Measurements from ENCODE around the gene UBE2E2. TPM values are rescaled to one million over a fixed set of nuclear protein-coding genes. Genes with fewer than 3 reads are reported as not detected.

The UBE2E2 gene
- total RNA-seq, 1 donor from 2014 or later: 85.2 TPM

DNA sequence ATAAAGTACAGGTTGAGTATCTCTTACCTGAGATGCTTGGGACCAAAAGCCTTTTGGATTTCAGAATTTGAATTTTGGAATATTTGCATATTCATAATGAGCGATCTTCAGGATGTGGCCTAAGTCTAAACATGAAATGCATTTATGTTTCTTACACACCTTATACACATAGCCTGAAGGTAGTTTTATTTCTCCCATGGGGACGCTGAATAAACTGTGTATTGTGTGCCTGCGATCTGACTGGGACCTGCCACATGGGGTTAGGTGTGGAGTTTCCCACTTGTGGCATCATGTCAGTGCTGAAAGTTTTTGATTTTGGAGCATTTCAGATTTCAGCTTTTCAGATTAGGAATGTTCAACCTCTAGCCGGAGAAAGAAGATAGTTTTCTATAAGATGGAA is 35.5 kb downstream of the UBE2E2 start:
- Mint-ChIP-seq H3K27me3 (ENCODE audit: low read depth) (no peaks in the 10 kb centered on the region), H3K4me1 (ENCODE audit: low read depth) (peaks cover 20% of the 10 kb centered on the region), H3K9me3 (ENCODE audit: low read depth) (no peaks in the 10 kb centered on the region), H3K36me3 (ENCODE audit: low read depth) (no peaks in the 10 kb centered on the region), H3K4me3 (ENCODE audit: unreplicated experiment) (no peak overlapping the region), H3K27ac (ENCODE audit: unreplicated experiment) (no peak overlapping the region)
- TF ChIP-seq, protein P1, sequence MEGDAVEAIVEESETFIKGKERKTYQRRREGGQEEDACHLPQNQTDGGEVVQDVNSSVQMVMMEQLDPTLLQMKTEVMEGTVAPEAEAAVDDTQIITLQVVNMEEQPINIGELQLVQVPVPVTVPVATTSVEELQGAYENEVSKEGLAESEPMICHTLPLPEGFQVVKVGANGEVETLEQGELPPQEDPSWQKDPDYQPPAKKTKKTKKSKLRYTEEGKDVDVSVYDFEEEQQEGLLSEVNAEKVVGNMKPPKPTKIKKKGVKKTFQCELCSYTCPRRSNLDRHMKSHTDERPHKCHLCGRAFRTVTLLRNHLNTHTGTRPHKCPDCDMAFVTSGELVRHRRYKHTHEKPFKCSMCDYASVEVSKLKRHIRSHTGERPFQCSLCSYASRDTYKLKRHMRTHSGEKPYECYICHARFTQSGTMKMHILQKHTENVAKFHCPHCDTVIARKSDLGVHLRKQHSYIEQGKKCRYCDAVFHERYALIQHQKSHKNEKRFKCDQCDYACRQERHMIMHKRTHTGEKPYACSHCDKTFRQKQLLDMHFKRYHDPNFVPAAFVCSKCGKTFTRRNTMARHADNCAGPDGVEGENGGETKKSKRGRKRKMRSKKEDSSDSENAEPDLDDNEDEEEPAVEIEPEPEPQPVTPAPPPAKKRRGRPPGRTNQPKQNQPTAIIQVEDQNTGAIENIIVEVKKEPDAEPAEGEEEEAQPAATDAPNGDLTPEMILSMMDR (IDR thresholded peaks at IDR 0.05): no peak
- no peak for DNase-seq (ENCODE audit: low spot score)

DNA sequence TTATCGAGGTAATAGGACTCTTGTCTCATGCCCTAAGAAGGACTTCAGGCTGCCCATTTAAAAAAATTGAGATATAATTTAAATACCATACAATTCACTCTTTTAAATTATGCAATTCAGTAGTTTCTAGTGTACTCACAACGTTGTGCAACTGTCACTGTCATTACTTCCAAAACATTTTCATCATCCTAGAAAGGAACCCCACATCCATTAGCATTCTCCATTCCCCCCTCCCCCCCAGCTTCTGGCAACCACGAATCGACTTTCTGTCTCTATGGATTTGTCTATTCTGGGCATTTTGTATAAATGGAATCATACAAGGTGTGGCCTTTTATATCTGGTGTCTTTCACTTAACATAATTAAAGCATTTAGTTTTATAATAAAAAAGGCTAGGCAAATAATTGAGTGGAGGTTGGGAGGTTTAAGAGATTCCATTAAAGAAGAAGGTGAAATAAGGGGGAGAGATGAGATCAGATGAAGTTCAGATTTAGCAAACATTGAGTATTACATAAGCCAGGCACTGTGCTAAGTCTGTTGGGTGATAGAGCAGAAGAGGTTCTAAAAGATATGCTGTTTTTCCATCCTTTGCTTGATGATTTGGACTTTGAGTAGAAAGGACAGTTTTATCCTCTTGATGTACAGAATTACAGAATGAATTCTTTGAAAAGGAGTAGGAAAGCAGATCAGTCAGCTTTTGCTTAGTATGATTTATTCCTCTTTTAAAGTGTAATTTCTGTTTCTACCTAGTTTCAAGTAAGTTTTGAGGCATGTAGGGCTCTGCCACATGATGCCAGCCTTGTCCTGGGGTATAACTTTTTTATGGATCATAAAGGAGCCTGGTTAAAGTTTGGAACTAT is 36.3 kb downstream of the UBE2E2 start:
- H3K4me1 Mint-ChIP-seq (ENCODE audit: low read depth): peaks cover 15% of the 10 kb centered on the region
- DNase-seq (ENCODE audit: low spot score): no peak
- no peak overlapping the region for H3K4me3 Mint-ChIP-seq (ENCODE audit: unreplicated experiment)
- H3K36me3 Mint-ChIP-seq (ENCODE audit: low read depth): no peaks in the 10 kb centered on the region
- TF ChIP-seq, protein P1 (IDR thresholded peaks at IDR 0.05): peak; percentile 36
- H3K9me3 Mint-ChIP-seq (ENCODE audit: low read depth): no peaks in the 10 kb centered on the region
- no peaks in the 10 kb centered on the region for H3K27me3 Mint-ChIP-seq (ENCODE audit: low read depth)
- no peak overlapping the region for H3K27ac Mint-ChIP-seq (ENCODE audit: unreplicated experiment)

DNA sequence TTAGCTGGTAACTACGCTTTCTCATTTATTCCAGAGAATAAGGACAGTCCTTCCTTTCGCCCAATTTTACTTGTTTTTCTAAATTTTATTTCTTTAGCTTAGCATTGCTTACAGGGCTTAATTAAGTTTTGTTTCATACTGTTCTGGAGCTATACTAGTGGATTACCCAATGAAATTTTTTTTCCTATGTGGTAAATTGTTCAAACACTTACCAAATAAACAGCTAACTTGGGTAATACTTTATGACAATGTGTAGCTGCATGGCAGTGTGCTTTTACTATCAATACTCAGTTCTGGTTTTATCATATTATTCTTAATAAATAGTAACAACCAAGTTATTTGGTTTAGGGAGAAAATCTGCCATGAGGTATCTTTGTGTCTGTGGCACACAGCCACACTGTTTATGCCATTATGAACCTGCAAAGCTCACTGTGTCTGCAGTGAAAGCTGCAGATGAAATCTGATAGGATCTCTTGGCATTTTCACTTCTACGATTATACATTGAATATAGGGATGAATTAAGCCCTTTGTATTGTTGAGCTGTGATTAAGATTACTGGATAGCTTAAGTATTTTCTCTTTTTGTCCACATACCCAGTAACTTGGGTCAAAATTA is 37.2 kb downstream of the UBE2E2 start:
- Mint-ChIP-seq H3K4me1 (ENCODE audit: low read depth) (peaks cover 11% of the 10 kb centered on the region), H3K4me3 (ENCODE audit: unreplicated experiment) (no peak overlapping the region), H3K36me3 (ENCODE audit: low read depth) (no peaks in the 10 kb centered on the region), H3K27me3 (ENCODE audit: low read depth) (no peaks in the 10 kb centered on the region), H3K27ac (ENCODE audit: unreplicated experiment) (no peak overlapping the region), H3K9me3 (ENCODE audit: low read depth) (no peaks in the 10 kb centered on the region)
- DNase-seq (ENCODE audit: low spot score): no peak
- TF ChIP-seq, protein P1 (IDR thresholded peaks at IDR 0.05): no peak

DNA sequence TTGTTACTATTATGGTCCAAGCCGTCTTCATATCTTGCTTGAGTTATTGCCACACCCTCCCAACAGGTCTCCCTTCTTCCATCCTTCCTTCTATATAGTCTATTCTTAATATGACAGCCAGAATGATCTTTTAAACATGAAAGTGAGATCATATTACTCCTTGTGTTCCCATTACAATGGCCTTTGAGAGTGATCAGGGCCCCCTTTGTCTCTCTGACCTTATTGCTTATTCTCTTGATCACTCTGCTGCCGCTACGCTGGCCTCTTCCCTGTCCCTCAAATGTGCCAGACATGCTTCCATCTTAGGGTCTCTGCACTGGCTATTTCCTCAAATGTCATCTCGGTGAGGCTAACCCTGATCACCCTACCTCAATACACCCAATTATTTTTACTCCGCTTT is 38.1 kb downstream of the UBE2E2 start:
- Mint-ChIP-seq H3K27ac (ENCODE audit: unreplicated experiment) (no peak overlapping the region), H3K4me1 (ENCODE audit: low read depth) (peaks cover 11% of the 10 kb centered on the region), H3K27me3 (ENCODE audit: low read depth) (no peaks in the 10 kb centered on the region), H3K36me3 (ENCODE audit: low read depth) (no peaks in the 10 kb centered on the region), H3K9me3 (ENCODE audit: low read depth) (no peaks in the 10 kb centered on the region), H3K4me3 (ENCODE audit: unreplicated experiment) (no peak overlapping the region)
- no peak for DNase-seq (ENCODE audit: low spot score)
- TF ChIP-seq, protein P1 (IDR thresholded peaks at IDR 0.05): no peak

DNA sequence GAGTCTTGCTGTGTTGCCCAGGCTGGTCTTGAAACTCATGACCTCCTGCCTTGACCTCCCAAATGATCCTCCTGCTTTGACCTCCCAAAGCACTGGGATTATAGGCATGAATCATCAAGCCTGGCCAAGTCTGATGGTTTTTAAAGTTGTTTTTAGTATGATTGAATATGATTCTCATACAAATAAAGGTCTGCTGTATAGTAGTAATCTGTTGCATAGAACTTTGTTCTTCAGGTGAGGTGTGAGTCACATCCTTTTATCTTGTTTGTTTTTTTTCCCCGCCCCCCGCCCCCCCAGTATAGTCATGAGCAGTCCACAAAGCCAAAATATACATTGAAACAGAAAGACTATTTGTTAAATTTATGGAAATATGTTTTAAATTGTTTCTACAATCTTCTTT is 39.0 kb downstream of the UBE2E2 start:
- Mint-ChIP-seq H3K36me3 (ENCODE audit: low read depth) (no peaks in the 10 kb centered on the region), H3K9me3 (ENCODE audit: low read depth) (no peaks in the 10 kb centered on the region), H3K4me1 (ENCODE audit: low read depth) (peaks cover 16% of the 10 kb centered on the region), H3K27ac (ENCODE audit: unreplicated experiment) (no peak overlapping the region), H3K27me3 (ENCODE audit: low read depth) (no peaks in the 10 kb centered on the region), H3K4me3 (ENCODE audit: unreplicated experiment) (no peak overlapping the region)
- DNase-seq (ENCODE audit: low spot score): no peak
- TF ChIP-seq, protein P1 (IDR thresholded peaks at IDR 0.05): no peak

Measured in chondrocyte (in vitro differentiated cells).